AG08396 (cell line): ENCODE results near the gene DIS3L2.

Experiments
- DNase-seq: peaks from one replicate; pipeline ENCODE4 v3.0.0; 2012; ENCODE audit warnings: low spot score, mixed read lengths

Gene DIS3L2, protein sequence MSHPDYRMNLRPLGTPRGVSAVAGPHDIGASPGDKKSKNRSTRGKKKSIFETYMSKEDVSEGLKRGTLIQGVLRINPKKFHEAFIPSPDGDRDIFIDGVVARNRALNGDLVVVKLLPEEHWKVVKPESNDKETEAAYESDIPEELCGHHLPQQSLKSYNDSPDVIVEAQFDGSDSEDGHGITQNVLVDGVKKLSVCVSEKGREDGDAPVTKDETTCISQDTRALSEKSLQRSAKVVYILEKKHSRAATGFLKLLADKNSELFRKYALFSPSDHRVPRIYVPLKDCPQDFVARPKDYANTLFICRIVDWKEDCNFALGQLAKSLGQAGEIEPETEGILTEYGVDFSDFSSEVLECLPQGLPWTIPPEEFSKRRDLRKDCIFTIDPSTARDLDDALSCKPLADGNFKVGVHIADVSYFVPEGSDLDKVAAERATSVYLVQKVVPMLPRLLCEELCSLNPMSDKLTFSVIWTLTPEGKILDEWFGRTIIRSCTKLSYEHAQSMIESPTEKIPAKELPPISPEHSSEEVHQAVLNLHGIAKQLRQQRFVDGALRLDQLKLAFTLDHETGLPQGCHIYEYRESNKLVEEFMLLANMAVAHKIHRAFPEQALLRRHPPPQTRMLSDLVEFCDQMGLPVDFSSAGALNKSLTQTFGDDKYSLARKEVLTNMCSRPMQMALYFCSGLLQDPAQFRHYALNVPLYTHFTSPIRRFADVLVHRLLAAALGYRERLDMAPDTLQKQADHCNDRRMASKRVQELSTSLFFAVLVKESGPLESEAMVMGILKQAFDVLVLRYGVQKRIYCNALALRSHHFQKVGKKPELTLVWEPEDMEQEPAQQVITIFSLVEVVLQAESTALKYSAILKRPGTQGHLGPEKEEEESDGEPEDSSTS

DNA sequence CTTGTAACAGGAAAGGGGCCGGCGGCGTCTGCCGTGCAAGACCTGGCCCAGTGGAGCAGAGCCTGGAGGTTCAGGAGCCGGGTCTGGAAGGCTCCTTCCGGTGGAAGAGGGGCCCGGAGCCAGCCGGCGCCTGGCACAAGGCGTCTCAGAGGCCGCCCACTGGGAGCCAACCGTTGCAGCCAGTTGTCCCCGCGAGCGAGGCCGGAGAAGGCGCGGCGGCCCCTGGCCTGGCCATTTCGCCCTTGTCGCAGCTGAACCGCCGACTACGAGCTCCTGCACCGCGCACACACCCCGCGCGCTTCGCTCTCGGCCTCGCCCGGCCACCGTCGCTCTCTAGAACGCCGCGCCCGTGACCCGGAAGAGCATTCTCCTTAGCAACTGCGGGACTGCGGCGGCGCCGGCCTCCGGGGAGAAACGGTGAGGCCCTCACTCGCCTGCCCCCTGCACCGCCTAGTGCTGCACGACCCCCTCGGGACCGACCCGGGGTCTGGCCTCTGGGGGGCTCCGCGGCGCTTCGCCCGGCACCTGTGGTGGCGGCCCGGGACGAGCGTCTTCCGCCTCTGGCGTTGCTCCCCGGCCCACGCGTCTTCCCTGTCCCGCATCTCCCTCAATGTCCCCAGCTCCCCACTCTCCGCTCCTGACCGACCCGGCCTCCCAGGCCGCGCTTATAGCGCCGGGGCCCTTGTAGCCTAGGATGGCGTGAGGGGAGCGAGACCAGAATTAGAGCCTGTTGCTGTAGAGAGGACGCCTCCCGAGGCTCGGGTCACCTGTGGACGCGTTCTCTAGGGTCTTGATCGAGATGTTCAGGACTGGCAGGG, at the start of gene DIS3L2:
Gene DIS3L2 (plus strand): TSS at position 365 of the 818 bp plus-strand sequence. CDS start 53,215 bp downstream, outside the sequence.
- peak; percentile 93 for DNase-seq

DNA sequence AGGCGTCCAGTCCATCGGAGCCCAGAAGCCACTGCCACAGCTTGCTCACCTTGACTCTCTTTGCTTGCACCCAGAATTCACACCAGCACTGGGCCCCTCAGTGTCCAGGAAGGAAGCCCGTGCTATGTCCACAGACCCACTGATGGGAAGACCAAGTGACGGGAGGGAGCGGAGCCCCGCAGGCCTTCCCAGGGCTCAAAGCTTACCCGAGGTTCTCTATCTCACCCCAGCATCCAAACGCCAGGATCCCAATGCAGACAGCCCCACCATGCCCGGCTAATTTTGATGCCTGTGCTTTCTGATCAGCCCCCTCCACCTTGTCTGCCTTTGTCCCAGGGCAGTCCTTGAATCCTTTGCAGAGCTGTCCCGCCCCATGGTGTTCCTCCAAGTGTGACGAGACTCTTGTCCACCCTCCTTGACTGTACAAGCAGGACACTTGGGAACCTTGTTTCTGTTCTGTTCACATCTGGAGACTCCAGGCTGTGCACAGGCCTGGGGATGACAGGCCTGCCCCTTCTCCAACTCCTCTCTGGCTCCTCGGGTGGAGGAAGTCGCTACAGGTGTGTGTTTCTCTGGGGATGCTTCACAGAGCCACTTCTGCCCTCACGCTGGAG, 47.3 kb upstream of the DIS3L2 start:
- no peak for DNase-seq

DNA sequence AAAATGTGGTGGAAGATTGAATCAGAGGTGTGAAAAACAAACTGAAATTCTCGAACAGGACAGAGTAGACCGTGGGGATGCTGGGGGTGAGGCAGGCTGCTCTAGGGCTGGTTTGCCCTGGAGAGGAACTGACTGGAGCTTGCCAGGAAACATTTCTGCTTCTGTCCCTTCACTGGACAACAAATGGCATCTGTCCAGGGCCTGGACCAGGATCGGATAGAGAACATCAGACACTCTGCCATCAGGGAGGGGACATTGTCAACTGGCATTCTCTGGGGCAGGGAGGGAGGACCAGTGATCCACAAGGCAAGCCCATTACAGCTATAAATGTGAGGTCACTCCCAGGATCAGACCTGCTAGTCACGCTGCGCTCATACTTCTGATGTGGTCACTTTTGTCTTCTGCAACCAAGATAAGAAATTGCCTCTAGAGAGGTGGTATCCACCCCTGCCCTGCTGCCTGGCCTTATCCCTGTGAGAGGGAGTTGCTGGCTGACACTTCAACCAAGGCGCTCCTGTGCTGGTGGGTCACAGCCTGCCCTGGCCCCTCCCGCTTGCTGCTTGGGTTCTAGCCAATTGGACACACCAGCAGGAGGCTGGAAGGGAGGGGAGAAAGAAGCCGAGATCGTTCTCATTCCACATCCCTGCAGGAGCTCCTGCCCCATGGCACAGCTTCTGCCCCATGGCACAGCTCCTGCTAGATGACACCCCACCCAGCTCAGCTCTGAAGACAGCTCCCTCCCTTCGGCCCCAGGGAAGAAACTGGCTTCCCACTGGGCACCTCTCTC, 44.0 kb upstream of the DIS3L2 start:
- DNase-seq: no peak

DNA sequence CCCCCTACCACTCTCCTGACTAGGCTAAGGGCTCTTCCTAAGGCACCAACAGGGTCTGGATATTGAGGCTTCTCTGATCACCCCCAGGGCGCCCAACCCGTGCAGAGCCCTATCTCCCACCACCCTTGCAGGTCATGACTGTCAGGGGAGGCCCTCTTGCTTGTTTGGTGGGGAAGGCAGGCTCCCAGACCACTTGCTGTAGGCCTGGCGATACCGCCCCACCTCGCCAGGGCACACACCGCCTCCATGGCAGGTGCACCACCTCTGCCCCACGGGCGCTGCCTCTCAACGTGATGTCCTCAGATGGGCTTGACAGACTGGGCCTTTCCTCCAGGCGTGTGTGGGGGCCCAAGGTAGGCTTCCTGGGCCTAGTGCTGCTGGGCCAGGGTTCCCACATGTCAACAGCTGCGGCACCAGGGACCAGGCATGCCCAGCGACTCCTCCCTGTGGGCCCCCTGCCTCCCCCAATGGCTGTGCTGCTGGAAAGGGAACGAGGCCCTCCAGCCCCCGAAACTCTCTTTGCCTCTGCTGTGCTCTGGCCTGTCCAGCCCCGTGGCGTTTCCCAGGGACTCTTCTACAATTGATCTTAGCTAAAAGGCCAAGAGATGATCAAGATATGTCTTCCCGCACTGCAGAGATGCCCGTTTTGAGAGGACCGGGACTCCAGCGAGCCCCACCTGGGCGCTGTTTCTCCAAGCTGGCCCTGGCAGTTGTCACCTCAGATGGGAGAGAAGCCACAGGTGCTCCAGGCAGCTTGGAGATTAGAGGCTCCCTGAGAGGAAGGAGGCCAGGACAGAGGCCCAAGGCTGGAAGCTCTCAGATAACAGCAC, 42.8 kb upstream of the DIS3L2 start:
- no peak for DNase-seq

DNA sequence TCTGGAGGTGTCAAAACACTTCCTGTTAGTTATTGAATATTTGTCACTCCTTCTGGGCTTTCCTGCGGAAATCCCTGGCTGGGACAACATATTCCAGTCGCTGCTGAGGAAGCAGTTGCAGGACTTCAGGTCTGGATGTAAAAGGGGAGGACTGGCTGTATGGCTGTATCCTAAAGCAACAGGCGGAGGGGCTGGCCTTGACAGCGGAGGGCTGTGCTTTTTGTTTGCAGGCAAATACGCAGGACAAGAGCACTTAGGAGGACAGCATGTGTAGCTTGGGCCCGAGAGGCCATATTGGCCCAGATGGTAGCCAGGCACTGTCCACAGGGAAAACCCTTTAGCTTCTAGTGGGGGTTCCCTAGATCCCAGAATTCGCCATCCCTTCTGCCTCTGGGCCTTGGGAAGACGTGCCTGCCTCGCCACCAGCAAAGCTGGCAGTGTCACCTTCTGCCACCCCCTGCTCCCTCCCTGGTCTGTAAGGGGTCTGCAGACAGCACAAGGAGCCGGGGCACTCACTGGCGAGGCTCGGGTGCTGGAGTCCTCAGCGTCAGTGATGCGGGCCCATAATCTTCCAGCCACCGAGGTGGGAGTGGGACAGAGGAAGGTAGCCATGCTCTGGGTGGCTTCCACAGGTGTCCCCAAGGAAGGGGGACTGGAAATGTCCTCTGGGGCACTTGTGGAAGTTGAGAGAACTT, 42.0 kb upstream of the DIS3L2 start:
- no peak for DNase-seq

DNA sequence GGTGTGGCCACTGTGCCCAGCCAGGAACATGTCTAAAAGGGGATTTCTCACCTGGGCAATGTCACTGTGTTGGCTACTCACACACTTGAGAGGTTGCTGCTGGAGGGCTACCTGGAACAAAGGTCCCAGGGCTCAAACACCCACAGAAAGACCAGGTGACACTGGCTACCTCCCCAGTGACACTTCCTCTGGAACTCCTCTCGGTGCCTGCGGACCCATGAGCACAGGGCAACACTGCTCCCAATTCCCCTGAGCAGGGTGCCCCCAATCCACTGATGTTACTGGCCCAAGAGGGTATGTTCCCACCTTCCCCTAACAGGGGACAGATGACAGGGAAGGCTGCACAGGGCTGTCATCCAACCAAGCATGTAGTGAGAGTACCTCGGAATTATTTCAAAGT, 41.1 kb upstream of the DIS3L2 start:
- DNase-seq: no peak

DNA sequence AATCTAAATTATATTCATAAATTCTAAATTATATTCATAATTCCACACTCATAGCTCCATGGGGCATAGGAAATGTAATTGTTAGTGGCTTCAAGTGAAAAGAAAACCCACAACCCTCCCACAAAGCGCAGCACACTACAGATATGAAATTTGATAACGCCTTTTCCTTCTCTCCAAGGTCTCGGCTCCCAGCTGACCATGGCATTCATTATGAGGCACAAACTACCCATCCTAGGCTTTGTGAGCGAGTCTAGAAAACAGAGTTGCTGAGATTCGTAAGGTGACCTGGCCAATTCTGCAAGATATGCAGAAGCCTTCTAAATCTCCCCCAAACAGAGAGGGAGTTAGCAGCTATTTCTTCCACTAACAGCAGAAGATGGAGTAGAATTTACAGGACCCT, 40.7 kb upstream of the DIS3L2 start:
- no peak for DNase-seq

DNA sequence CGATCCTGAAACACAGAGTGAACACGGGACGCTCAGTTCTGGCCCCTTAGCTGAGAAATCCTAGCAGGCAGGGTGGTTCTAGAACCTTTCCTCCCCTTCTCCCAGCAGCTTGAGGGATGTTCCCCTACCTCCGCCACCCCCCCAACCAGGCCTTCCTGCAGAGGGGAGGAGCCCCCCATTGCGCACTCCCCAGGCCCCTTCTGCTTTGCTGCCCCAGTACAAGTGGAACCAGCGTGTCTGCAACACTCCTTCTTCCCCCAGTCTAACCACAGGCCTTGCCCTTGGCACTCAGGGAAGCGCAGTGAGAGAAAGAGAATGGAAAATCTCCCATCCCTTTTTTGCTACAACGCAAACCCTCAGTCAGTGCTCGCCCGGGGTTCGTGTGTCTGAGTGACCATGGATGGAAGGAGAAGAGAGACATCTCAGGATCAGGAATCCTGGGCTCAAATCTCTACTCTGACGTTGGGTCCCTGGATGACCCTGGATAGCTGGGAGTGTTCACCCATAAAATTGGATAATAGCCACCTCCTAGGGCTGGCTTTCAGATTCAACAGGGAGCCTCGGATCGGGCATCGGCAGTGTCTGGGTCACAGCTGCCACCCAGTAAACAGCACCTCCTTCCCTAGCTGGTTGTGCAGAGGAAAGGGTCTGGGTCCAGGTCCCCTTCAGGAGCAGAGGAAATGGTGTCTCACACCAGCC, 39.1 kb upstream of the DIS3L2 start:
- no peak for DNase-seq

DNA sequence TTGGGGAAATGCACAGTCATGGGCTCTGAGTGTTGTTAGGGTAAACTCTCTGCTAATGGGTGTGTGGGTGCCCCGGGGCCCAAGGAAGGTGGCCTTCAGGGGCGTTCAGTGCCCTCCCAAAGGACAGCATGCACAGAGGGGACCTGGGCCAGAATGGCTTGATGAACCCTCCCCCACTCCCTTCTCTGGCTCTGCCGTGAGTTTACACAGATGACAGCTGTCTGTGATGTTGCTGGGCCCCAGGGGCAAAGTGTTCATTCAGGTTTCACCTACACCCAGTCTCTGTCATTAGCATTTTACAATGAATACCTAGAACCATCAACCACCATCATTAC, 38.5 kb upstream of the DIS3L2 start:
- DNase-seq: no peak

DNA sequence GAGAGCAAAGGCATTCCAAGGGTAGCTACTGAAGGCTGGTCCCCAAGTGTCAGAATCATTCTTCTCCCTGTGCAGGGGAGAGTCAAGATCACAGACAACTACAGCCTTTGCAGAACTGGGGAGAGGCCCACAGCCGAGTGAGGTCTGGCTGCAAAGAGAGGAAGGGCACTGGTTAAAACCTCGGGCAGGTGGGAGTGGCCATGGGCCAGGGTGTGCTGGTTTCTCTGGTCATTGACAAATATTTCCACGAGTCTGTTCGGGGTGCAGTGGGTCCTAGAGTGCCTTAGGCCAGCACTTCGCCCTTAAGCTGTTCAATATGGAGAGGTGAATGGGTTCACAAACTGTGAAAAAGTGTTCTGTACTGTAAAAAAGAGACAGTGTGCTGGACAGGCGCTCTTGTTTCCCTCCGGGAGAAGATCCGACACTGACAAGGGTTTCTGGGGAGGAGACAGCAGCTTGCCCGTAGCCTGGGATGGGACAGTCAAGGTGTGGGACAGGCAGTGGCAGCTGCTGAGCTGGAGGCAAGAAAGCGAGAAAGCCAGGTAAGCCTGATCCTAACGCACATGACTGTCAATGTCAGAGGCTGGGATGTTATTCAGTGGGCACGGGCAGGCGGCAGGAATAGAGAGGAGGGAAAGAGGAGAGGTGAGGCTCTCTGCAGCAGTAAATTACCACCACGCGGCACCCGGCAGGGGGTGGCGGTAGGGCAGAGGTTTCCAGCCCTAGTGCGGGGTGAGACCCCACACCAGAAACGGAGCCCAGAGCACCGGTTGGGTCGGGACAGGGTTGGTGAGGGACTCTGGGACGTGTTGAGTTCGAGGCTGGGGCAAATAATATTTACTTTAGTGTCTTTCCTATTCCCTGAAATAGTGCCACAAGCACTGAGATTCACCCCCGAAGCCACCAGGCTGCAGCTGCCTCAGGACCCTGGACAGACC, 37.3 kb upstream of the DIS3L2 start:
- no peak for DNase-seq

DNA sequence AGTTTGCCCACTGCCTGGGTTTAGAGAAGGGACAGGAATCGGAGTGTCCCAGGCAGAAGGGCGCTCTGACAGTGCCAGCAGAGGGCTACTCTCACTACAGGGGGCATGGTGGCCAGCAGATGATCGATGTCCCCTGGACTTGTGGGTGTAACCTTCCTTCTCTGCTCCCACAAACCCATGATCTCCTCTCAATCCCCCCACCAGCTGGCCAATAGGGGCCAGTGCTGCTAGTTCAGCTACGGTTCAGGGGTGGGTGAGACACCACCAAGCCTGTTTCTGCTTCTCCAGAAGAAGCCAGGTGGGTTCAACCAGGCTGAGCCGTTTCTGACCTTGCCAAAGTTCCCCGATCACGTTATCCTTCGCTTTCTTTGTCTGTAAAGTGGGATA, 36.6 kb upstream of the DIS3L2 start:
- no peak for DNase-seq

DNA sequence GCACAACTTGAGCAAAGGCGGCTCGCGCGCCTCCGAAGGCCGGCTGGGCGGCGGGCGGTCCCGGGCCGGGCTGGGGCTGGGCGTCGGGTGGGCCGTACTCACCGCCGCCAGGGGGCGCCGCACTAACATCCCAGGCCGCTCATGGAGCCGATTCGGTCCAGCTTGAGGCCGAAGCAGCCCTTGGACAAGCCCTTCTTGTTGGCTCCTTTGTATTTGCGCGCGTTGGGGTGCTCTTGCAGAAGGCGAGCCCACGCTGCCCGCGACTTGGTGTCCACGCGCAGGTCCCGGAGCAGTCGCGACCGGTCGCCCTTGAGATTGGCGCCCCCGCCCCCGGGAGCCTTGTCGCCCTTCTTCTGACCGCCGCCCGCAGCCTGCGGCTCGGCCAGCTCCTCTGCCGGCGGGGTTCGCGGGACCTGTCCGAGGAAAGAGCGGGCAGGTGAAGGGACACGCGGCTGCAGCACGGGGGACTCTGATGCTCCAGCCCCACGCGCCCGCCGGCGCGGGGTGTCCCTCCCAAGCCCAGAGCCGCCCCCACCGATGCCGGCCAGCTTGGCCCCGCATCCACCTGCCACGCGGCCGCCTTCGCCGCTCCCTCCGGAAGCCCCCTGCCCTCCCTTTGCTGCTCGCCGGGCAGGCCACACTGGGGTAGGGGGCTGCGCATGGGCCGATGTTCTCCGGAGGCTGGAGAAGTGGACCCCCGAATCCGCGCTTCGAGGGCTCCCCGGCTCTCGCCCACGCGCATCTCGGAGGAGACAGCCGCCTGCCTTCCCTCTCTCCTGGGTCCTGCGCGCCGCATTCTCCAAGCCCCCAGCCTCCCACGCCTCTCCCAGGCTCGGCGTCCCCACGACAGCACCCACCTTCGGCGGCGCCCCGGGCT, 36.0 kb upstream of the DIS3L2 start:
- peak; percentile 96 for DNase-seq

DNA sequence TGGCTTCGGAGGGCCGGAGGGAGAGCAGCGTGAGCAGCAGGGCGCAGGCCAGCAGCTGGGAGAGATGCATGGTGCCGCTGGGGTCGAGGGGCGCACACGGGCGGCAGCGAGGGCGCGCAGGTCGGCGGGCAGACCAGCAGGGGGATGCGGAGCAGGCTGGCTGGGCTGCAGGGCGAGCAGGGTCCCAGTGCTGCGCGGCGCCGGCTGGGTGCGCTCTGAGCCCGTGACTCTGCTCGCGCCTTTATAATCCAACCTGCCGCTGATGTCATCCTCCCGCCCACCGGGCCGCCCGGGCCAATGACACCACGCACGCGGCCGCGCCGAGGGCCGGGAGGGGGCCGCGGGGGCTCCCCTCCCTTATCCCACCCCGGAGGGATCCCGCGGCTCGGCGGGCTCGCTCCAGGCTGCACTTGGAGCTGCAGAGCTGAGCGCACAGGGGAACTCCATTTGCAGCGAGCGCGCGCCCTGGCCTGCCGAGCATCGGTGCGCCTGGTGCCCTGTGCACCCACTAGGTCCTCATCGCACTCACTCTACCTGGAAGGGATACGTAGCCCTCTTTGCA, 35.3 kb upstream of the DIS3L2 start, which contains the start of gene NPPC:
Gene NPPC (minus strand): TSS at position 217 of the 562 bp plus-strand sequence. CDS start 147 bp downstream, at position 70.
- peak; percentile 53 for DNase-seq

DNA sequence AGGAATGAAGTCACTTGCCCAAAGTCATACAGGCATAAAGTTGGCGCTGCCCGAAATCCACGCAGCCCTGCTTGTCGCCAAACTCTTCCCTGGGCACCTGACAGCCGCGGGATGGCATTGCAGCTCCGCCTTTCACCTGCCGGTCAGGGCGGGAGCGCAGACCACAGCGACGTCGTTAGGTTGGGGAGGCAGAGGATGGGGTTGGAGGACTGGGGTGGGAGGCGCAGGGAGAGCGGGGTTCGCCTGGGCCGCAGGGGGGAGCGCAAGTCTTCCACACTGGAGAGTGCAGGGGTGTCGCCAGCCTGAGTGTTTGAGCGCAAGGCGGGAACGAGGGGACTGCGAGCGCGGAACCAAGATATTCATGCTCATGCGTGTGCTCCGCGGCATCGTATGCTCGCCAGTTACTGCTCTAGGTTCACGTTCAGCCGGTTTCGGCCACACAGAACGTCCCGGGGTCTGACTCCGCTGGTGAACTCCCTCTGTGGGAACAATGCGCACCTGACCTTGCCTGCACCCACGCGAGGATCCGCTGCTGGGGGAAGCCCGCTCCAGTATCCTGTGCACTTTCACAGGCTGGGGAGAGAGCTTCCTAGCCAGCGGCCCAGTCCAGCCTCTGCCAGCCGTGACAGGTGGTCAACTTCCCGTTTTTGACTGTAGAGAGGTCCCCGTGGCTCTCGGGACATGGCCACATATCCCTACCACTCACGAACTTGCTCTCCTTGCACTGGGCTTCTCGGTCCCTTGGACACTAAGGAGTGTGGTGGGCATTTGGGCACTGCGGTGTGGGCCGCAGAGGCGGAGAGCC, 34.5 kb upstream of the DIS3L2 start:
- no peak for DNase-seq

DNA sequence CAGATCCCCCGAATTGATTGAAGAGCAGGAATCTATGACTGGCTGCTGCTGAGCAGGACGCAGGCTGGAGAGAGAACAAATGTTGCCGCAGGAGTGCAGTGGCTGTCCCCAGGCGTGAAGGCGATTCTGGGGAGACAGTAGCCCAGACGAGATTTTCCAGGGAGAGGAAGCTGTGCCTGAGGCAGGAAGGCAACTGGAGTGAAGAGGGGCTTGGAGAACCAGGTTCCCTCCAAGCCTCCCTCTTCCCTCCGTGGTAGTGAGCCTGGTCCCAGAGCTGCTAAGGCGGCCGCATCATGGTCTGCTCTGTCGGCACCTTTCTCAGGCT, 34.0 kb upstream of the DIS3L2 start:
- DNase-seq: no peak

DNA sequence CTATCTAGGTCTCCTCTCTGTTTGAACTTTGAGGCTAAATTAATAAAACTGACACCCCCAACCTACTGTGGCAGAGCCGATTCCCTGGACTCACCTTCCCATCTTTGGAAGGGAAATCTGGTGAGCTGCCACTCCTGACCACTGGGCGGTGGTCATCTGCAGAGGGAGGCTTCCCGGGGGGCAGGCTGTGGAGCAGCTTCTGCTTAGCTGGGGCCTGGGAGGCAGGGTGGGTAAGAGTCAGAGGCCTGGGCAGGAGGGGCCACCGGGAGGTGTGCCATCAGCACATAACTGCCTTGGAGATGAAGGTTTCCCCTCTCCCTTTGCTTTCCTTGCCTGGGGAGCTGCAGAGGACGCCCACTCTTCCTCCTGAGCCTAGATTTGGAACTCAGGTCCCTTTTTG, 33.0 kb upstream of the DIS3L2 start:
- peak; percentile 12 for DNase-seq
